Loucy (cell line): ENCODE results near the gene DNMT1.

Experiments used
- CTCF ChIP-seq: fragments of 200-600 bp; sonication (generic); conservative IDR thresholded peaks from 2 replicates; pipeline ENCODE4 v1.5.1; 2014; ENCODE audit warnings: mild to moderate bottlenecking, antibody characterized with exemption, low read length
- EZH2phosphoT487 ChIP-seq: fragments of 200-600 bp; IDR thresholded peaks from 2 replicates; pipeline ENCODE4 v1.6.1; 2018; ENCODE audit warnings: antibody characterized with exemption, mild to moderate bottlenecking, moderate library complexity, borderline replicate concordance

GRCh38 chr19:10191347-10191746, 3.4 kb downstream of the DNMT1 start:
- no peak for TF ChIP-seq CTCF
- no peak for TF ChIP-seq EZH2phosphoT487
